Activated T-cell treated with anti-CD3 and anti-CD28 coated beads, Interleukin-2, amount 50 U/mL, for 72 hours (primary cell): ENCODE data around the gene LMO7. TPM values are rescaled to one million over a fixed set of nuclear protein-coding genes. Genes with fewer than 3 reads are reported as not detected.
"Not testable (repeated sequence)": the region's sequence is repeated elsewhere in the genome, so short reads cannot be mapped to it uniquely, and the experiment has no call there.

Experiments
- ATAC-seq, 2 donors: fragments of 150-1000 bp; cut with Tn5 transposase; replicated peaks in 1 of 2; 2 replicates each; pipeline ENCODE4 v1.10.0; 2021; ENCODE audit warnings: moderate library complexity in 2 of 2, mild to moderate bottlenecking in 1 of 2
- DNase-seq, 2 donors: peaks; one replicate each; pipeline ENCODE4 v3.0.0; 2021 to 2022; ENCODE audit warnings: mixed read lengths in 1 of 2
- H3K27ac Mint-ChIP-seq: one replicate; pipeline ENCODE4 v1.8.0; 2022; ENCODE audit warnings: mild to moderate bottlenecking, moderate library complexity, mixed read lengths
- H3K27me3 Mint-ChIP-seq: one replicate; pipeline ENCODE4 v1.8.0; 2022; ENCODE audit warnings: low read depth, mixed read lengths
- H3K36me3 Mint-ChIP-seq, 2 donors: one replicate each; pipeline ENCODE4 v1.8.0; 2022; ENCODE audit warnings: mixed read lengths in 2 of 2, mild to moderate bottlenecking in 1 of 2; ENCODE audit not compliant: insufficient read depth in 2 of 2
- H3K4me1 Mint-ChIP-seq: one replicate; pipeline ENCODE4 v1.8.0; 2022; ENCODE audit warnings: low read depth, mixed read lengths
- H3K4me3 Mint-ChIP-seq, 2 donors: one replicate each; pipeline ENCODE4 v1.8.0; 2022; ENCODE audit warnings: mild to moderate bottlenecking in 2 of 2, mixed read lengths in 2 of 2, moderate library complexity in 2 of 2
- H3K9me3 Mint-ChIP-seq, 2 donors: one replicate each; pipeline ENCODE4 v1.8.0; 2022; ENCODE audit warnings: mixed read lengths in 2 of 2
- total RNA-seq, 2 donors: library from RNA; stranded (reverse); gene quantifications; one replicate each; pipeline ENCODE4 v1.2.3, GENCODE V29; 2022

LMO7 gene
- total RNA-seq, 2 donors from 2014 or later: 12.1 to 14.6 TPM

GRCh38 chr13:75763512-75763911 is 127.4 kb downstream of the LMO7 start:
- H3K4me3 Mint-ChIP-seq: no peak overlapping the region
- H3K27ac Mint-ChIP-seq: no peak overlapping the region
- peaks cover 2 to 4% of the 10 kb centered on the region in 2 donors for H3K9me3 Mint-ChIP-seq
- H3K4me1 Mint-ChIP-seq: peaks cover 79% of the 10 kb centered on the region
- DNase-seq: no peak
- no peaks in the 10 kb centered on the region for H3K27me3 Mint-ChIP-seq
- H3K36me3 Mint-ChIP-seq: peaks cover 0 to 6% of the 10 kb centered on the region in 2 donors
- ATAC-seq: no peak

- ATAC-seq: no peak
- Mint-ChIP-seq H3K4me3 (no peak overlapping the region), H3K27ac (no peak overlapping the region), H3K36me3 (peaks cover 0 to 4% of the 10 kb centered on the region in 2 donors), H3K27me3 (no peaks in the 10 kb centered on the region), H3K9me3 (peaks cover 0 to 4% of the 10 kb centered on the region in 2 donors), H3K4me1 (peaks cover 75% of the 10 kb centered on the region)
- DNase-seq: no peak
Measured at GRCh38 chr13:75764251-75764925, 128.3 kb downstream of the LMO7 start.

DNA sequence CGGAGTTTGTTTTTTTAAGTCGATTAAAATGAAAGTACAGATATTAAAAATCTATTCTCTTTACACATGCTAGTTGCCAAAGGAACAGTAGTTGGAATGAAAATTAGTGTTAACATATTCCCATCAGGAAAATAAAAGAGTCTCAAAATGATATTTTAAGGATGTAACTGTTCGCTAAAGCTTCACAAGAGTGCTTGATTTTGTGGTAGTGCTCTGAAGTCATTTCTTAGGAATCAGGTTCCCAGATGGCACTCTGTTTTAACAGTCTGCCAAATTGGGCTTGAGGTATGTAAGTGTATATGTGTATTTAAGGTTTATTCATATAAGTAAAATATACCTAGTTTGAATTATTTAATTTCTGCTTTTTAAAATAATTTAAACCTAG is 128.8 kb downstream of the LMO7 start:
- no peak for ATAC-seq
- no peak for DNase-seq
- Mint-ChIP-seq H3K4me1 (peaks cover 71% of the 10 kb centered on the region), H3K4me3 (no peak overlapping the region), H3K36me3 (peaks cover 0 to 4% of the 10 kb centered on the region in 2 donors), H3K9me3 (peaks cover 0 to 2% of the 10 kb centered on the region in 2 donors), H3K27ac (no peak overlapping the region), H3K27me3 (no peaks in the 10 kb centered on the region)

DNA sequence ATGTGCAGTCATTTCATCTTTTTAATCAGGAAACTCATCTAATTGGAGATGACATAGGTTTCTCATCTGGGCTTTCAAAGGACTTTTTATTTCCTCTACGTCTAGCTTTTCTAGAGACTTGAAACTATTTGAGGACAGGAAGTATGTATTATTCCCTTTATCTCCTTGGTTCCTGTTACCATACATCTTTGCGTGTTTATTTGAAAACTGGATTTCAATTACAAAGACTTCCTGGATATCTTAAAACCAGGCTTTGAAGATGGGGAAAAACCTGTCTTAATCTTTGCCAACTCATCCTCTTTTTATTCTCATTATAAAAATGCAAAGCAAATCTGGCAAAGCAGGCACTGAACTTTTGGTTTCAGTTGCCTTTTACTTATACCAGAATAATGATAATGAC is 130.5 kb downstream of the LMO7 start:
- ATAC-seq (no peak), DNase-seq (no peak)
- H3K27ac Mint-ChIP-seq: peak overlapping the region; percentile 81
- H3K4me1 Mint-ChIP-seq: peaks cover 69% of the 10 kb centered on the region
- H3K36me3 Mint-ChIP-seq: peaks cover 0 to 4% of the 10 kb centered on the region in 2 donors
- H3K4me3 Mint-ChIP-seq: peak overlapping the region; percentile 46 to 66
- H3K27me3 Mint-ChIP-seq: no peaks in the 10 kb centered on the region
- H3K9me3 Mint-ChIP-seq: peaks cover 0 to 2% of the 10 kb centered on the region in 2 donors

DNA sequence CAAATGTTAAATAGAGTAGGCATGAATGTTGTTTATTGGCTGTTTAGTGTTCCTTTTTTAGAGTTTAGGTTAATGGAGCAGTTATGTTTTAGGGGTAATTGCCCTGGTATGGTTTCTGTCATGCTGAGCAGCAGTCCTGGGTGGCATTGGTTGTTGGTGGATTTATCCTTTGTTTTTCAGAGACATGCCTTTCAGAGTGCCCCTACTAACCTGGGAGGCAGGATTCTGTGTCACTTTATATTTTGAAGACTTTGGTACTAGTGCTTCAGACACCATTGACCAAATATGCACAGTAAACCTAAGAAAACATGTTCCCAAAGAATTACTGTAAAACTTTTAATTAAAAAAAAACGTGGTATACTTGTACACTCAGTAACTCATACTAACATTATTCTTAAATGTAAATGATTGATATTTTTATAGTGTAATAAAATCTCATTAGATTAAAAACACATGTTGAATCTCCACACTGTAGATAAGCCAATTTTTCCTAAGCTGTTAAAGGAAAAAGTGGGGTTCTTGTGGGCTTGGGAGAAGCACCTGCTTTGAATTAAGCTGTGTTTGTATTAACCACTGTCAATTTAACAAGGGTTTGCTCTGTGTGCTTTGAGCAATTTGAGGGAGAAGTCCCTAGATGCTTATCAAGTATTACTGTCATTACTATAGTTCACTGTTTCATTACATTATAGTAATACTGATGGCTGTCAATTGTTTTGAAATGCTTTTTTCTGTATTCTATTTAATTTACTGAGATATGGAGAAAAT is 133.2 kb downstream of the LMO7 start:
- H3K27me3 Mint-ChIP-seq: no peaks in the 10 kb centered on the region
- H3K4me3 Mint-ChIP-seq: no peak overlapping the region
- DNase-seq (no peak), ATAC-seq (no peak)
- peaks cover 6 to 11% of the 10 kb centered on the region in 2 donors for H3K36me3 Mint-ChIP-seq
- H3K27ac Mint-ChIP-seq: no peak overlapping the region
- peaks cover 4 to 5% of the 10 kb centered on the region in 2 donors for H3K9me3 Mint-ChIP-seq
- H3K4me1 Mint-ChIP-seq: peaks cover 52% of the 10 kb centered on the region

- Mint-ChIP-seq H3K4me3 (no peak overlapping the region), H3K9me3 (peaks cover 4 to 5% of the 10 kb centered on the region in 2 donors), H3K4me1 (peaks cover 49% of the 10 kb centered on the region), H3K27me3 (no peaks in the 10 kb centered on the region), H3K36me3 (peaks cover 6 to 11% of the 10 kb centered on the region in 2 donors), H3K27ac (no peak overlapping the region)
- ATAC-seq: no peak
- DNase-seq: no peak
Measured at GRCh38 chr13:75770164-75770563, 134.0 kb downstream of the LMO7 start.

DNA sequence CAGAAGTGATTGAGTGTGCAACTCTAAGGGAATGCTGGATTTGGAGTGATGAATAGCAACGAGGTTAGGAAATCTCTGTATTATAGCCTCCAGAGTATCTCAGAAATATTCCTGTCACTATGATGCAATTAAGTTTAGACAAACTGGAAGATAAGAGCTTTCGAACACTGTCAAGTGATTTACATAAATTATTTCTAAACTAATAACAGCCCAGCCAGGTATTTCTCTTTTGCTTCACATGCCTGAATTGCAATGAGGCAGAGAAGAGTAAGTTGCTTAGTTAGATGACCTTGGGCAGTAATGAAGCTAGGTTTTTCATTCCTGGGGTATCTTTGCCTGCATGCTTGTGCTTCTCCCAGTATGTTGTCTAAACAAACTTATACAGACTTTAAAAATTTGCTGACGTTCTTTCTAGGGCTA is 134.5 kb downstream of the LMO7 start:
- H3K4me3 Mint-ChIP-seq: no peak overlapping the region
- H3K4me1 Mint-ChIP-seq: peaks cover 45% of the 10 kb centered on the region
- DNase-seq: no peak
- no peak overlapping the region for H3K27ac Mint-ChIP-seq
- peaks cover 4 to 11% of the 10 kb centered on the region in 2 donors for H3K36me3 Mint-ChIP-seq
- H3K9me3 Mint-ChIP-seq: peaks cover 4 to 5% of the 10 kb centered on the region in 2 donors
- ATAC-seq: no peak
- no peaks in the 10 kb centered on the region for H3K27me3 Mint-ChIP-seq

DNA sequence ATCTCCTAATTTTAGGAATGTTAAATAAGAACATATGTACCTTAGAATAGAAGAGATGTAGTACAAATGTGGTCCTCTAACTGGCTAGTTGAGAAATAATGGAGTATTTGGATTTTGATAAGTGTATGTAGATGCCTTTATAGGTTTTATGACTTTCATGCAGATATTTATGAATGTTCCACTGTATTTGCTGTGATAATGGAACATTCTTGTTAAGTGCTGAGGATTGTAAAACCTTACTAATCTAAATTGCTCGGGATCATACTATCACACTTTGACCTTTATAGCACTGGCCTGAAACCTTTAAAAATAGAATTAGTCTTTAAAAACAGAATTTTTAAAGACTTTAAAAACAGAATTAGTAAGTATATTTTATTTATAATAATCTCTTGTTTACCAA is 135.1 kb downstream of the LMO7 start:
- no peak overlapping the region for H3K4me3 Mint-ChIP-seq
- peaks cover 2 to 11% of the 10 kb centered on the region in 2 donors for H3K36me3 Mint-ChIP-seq
- no peaks in the 10 kb centered on the region for H3K27me3 Mint-ChIP-seq
- peak overlapping the region; percentile 27 for H3K27ac Mint-ChIP-seq
- ATAC-seq: no peak
- H3K4me1 Mint-ChIP-seq: peaks cover 39% of the 10 kb centered on the region
- H3K9me3 Mint-ChIP-seq: peaks cover 2 to 5% of the 10 kb centered on the region in 2 donors
- DNase-seq: no peak

DNA sequence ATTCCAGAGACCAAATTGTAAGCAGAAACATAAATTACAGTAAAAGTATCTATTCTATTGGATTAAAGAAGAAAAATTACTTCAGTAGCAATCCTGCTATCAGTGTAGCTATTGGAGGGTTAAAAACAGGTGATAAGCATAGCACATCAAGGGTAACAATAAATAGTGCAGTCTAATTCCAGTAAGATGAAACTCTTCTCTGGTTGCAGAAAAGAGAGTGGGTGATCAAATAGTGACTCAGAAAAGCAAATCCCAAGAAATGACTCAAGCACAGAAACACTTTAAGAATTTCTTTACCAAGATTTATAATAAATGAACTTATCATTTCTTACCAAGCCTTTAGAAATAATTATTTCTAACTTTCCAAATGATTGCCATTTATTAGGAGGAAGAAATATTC is 135.7 kb downstream of the LMO7 start:
- peak; percentile 78 for ATAC-seq

DNA sequence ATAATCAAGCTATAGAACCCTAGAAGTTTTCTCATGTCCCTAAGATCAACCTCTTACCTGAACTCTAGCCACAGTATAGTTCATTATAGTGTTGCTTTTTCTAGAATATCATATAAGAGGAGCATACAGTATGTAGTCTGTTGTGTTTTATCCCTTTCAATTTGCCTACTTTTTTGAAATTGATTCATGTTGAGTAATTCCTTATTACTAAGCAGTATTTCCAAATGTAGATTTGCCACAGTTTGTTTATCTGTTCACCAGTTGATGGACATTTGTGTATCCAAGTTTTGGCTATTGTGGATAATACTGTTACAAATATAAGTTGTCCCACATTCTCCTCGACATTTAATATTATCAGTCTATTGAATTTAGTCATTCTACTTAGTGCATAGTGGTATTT is 138.0 kb downstream of the LMO7 start:
- no peak for ATAC-seq
- no peak for DNase-seq

More for the DNA sequence above, 135.7 kb downstream of the LMO7 start:
- Mint-ChIP-seq H3K27ac (peak overlapping the region; percentile 93), H3K4me3 (no peak overlapping the region), H3K9me3 (peaks cover 2 to 5% of the 10 kb centered on the region in 2 donors), H3K36me3 (peaks cover 2 to 11% of the 10 kb centered on the region in 2 donors), H3K27me3 (no peaks in the 10 kb centered on the region), H3K4me1 (peaks cover 33% of the 10 kb centered on the region)
- DNase-seq: no peak

GRCh38 chr13:75776550-75776949 is 140.4 kb downstream of the LMO7 start:
- Mint-ChIP-seq H3K36me3 (peaks cover 2 to 20% of the 10 kb centered on the region in 2 donors), H3K4me1 (peaks cover 11% of the 10 kb centered on the region), H3K27ac (no peak overlapping the region), H3K4me3 (no peak overlapping the region), H3K9me3 (peaks cover 2 to 5% of the 10 kb centered on the region in 2 donors), H3K27me3 (no peaks in the 10 kb centered on the region)
- ATAC-seq (no peak), DNase-seq (no peak)

More for the DNA sequence above, 138.0 kb downstream of the LMO7 start:
- Mint-ChIP-seq H3K9me3 (peaks cover 2 to 5% of the 10 kb centered on the region in 2 donors), H3K27me3 (no peaks in the 10 kb centered on the region), H3K4me1 (peaks cover 25% of the 10 kb centered on the region), H3K4me3 (no peak overlapping the region), H3K36me3 (peaks cover 2 to 15% of the 10 kb centered on the region in 2 donors), H3K27ac (peak overlapping the region; percentile 51)

DNA sequence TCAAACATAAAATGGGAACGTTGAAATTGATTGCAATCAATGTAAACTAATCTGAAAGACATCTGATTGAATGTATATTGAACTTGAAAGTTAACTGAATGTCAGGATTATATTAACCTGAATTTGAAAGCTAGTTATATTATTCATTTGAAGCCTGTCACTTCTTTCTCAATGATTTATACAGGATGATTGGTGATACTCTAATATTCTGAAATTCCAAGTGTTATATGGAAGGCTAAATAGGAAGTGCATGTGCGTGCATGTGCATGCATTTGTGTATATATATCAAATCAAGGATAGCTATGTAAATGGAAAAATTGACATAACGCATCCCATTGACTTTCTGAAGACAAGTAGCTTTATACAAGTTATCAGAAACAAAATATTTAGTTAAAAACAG is 143.3 kb downstream of the LMO7 start:
- Mint-ChIP-seq H3K9me3 (no peaks in the 10 kb centered on the region), H3K4me3 (no peak overlapping the region), H3K4me1 (no peaks in the 10 kb centered on the region), H3K27me3 (no peaks in the 10 kb centered on the region), H3K27ac (no peak overlapping the region), H3K36me3 (peaks cover 0 to 9% of the 10 kb centered on the region in 2 donors)
- DNase-seq (no peak), ATAC-seq (no peak)

DNA sequence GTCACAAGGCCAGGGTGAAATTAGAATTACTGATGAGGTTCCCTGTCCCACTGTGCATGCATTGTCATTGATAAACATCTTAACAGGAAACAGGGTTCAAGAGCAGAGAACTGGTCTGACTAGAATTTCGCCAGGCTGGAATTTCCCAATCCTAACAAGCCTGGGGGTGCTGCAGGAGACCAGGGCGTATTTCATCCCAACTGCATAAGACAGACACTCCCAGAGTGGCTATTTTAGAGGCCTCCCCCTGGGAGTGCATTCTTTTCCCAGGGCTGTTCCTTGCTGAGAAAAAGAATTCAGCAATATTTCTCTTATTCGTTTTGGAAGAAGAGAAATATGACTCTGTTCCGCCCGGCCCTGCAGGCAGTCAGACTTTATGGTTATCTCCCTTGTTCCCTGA is 144.0 kb downstream of the LMO7 start:
- not testable (repeated sequence) for H3K36me3 Mint-ChIP-seq, H3K4me3 Mint-ChIP-seq, H3K9me3 Mint-ChIP-seq, H3K27ac Mint-ChIP-seq, ATAC-seq, H3K4me1 Mint-ChIP-seq, H3K27me3 Mint-ChIP-seq, DNase-seq
